Neutrophil (primary cell): ENCODE measurements around the gene EXOC6B.
"Not testable (repeated sequence)": the region's sequence is repeated elsewhere in the genome, so short reads cannot be mapped to it uniquely, and the experiment has no call there.

Experiments used
- H3K27ac ChIP-seq: fragments of 200-600 bp; sonication (generic); 2 replicates; pipeline ENCODE4 v1.5.1; 2016; ENCODE audit warnings: mild to moderate bottlenecking, moderate library complexity
- H3K27me3 ChIP-seq: fragments of 200-600 bp; sonication (generic); 2 replicates; pipeline ENCODE4 v1.6.0; 2016; ENCODE audit warnings: mild to moderate bottlenecking
- H3K36me3 ChIP-seq: fragments of 200-600 bp; sonication (generic); 2 replicates; pipeline ENCODE4 v1.5.1; 2017
- H3K4me1 ChIP-seq, 2 experiments: fragments of 200-600 bp in 1 of 2; sonication (generic) in 1 of 2; 1 replicate in 1 of 2; 2 replicates in 1 of 2; pipeline versions ENCODE4 v1.5.1 to v1.6.1; 2013 to 2016; ENCODE audit warnings: low read depth in 1 of 2, low read length in 1 of 2, mild to moderate bottlenecking in 1 of 2, moderate library complexity in 1 of 2; ENCODE audit not compliant: control insufficient read depth in 1 of 2, insufficient read depth in 1 of 2
- H3K4me3 ChIP-seq, 2 experiments: fragments of 200-600 bp in 1 of 2; sonication (generic) in 1 of 2; 1 replicate in 1 of 2; 2 replicates in 1 of 2; pipeline ENCODE4 v1.5.1; 2013 to 2016; ENCODE audit warnings: low read depth in 1 of 2, low read length in 1 of 2, mild to moderate bottlenecking in 1 of 2, moderate library complexity in 1 of 2
- H3K9me3 ChIP-seq: fragments of 200-600 bp; sonication (generic); 2 replicates; pipeline ENCODE4 v1.5.1; 2016
- CTCF ChIP-seq: fragments of 200-600 bp; sonication (generic); IDR thresholded peaks from 2 replicates; pipeline ENCODE4 v1.5.1; 2016; ENCODE audit warnings: antibody characterized with exemption

Gene EXOC6B

GRCh38 chr2:72561621-72562318 is 264.1 kb downstream of the EXOC6B start:
- Histone ChIP-seq H3K27me3 (no peaks in the 10 kb centered on the region), H3K27ac (no peak overlapping the region), H3K4me3 (no peak overlapping the region), H3K4me1 (no peaks in the 10 kb centered on the region), H3K9me3 (no peaks in the 10 kb centered on the region), H3K36me3 (no peaks in the 10 kb centered on the region)
- TF ChIP-seq CTCF: no peak

- Histone ChIP-seq H3K4me3 (no peak overlapping the region), H3K27ac (no peak overlapping the region), H3K27me3 (no peaks in the 10 kb centered on the region), H3K9me3 (no peaks in the 10 kb centered on the region), H3K36me3 (no peaks in the 10 kb centered on the region), H3K4me1 (no peaks in the 10 kb centered on the region)
- no peak for TF ChIP-seq CTCF
Measured at GRCh38 chr2:72555943-72556342, 269.9 kb downstream of the EXOC6B start.

GRCh38 chr2:72555363-72555762 is 270.5 kb downstream of the EXOC6B start:
- not testable (repeated sequence) for H3K4me3 ChIP-seq, H3K27ac ChIP-seq, H3K36me3 ChIP-seq, H3K9me3 ChIP-seq, H3K27me3 ChIP-seq, H3K4me1 ChIP-seq

GRCh38 chr2:72554910-72555309 is 270.9 kb downstream of the EXOC6B start:
- H3K9me3 ChIP-seq, H3K4me1 ChIP-seq, H3K27me3 ChIP-seq, H3K27ac ChIP-seq, H3K4me3 ChIP-seq, H3K36me3 ChIP-seq: not testable (repeated sequence)

GRCh38 chr2:72554381-72554780 is 271.5 kb downstream of the EXOC6B start:
- Histone ChIP-seq H3K9me3 (no peaks in the 10 kb centered on the region), H3K27me3 (no peaks in the 10 kb centered on the region), H3K4me1 (no peaks in the 10 kb centered on the region), H3K27ac (no peak overlapping the region), H3K4me3 (no peak overlapping the region), H3K36me3 (no peaks in the 10 kb centered on the region)
- no peak for TF ChIP-seq CTCF

- Histone ChIP-seq H3K4me3 (no peak overlapping the region), H3K9me3 (no peaks in the 10 kb centered on the region), H3K36me3 (no peaks in the 10 kb centered on the region), H3K4me1 (no peaks in the 10 kb centered on the region), H3K27me3 (no peaks in the 10 kb centered on the region), H3K27ac (no peak overlapping the region)
- no peak for TF ChIP-seq CTCF
Measured at GRCh38 chr2:72548081-72548764, 277.6 kb downstream of the EXOC6B start.
